Mucosa of gallbladder (tissue), 1 donor: ENCODE measurements around the gene FGF9. TPM values are rescaled to one million over a fixed set of nuclear protein-coding genes. Genes with fewer than 3 reads are reported as not detected.

Experiments
- DNase-seq: peaks from one replicate; pipeline ENCODE4 v3.0.0-alpha.2; 2020; ENCODE audit warnings: low spot score
- total RNA-seq: library from RNA; stranded (reverse); gene quantifications from one replicate; pipeline ENCODE4 v1.2.1, GENCODE V29; 2021
- donor health status: DM: no; HTN: no; CAD: no.

Gene FGF9
- total RNA-seq = 1.5 TPM

- peak; percentile 84 for DNase-seq
These were observed at the start of gene FGF9 for GRCh38 chr13:21670883-21671619. Gene FGF9 (plus strand): TSS chr13:21671073. CDS start chr13:21671913, 840 bp downstream.

GRCh38 chr13:21625366-21625765, 45.5 kb upstream of the FGF9 start:
- peak; percentile 31 for DNase-seq

- DNase-seq = no peak
These were observed 38.7 kb upstream of the FGF9 start for GRCh38 chr13:21632196-21632595.

GRCh38 chr13:21636656-21637055, 34.2 kb upstream of the FGF9 start:
- no peak for DNase-seq

GRCh38 chr13:21637296-21637695, 33.6 kb upstream of the FGF9 start:
- peak; percentile 78 for DNase-seq

- DNase-seq = peak; percentile 33
These were observed 32.3 kb upstream of the FGF9 start for GRCh38 chr13:21638319-21639282.

GRCh38 chr13:21639561-21639960, 31.3 kb upstream of the FGF9 start:
- DNase-seq = no peak

GRCh38 chr13:21641629-21642028, 29.2 kb upstream of the FGF9 start:
- DNase-seq = no peak

GRCh38 chr13:21657538-21657937, 13.3 kb upstream of the FGF9 start:
- DNase-seq = no peak

GRCh38 chr13:21659087-21659486, 11.8 kb upstream of the FGF9 start:
- DNase-seq = no peak

GRCh38 chr13:21661097-21661909, 9.6 kb upstream of the FGF9 start:
- no peak for DNase-seq

GRCh38 chr13:21663197-21663596, 7.7 kb upstream of the FGF9 start:
- DNase-seq = no peak

GRCh38 chr13:21668732-21669275, 2.1 kb upstream of the FGF9 start:
- DNase-seq = no peak

GRCh38 chr13:21670006-21670882, 629 bp upstream of the FGF9 start:
- DNase-seq = peak; percentile 62

GRCh38 chr13:21671620-21672286, 880 bp downstream of the FGF9 start:
- no peak for DNase-seq

- no peak for DNase-seq
These were observed 1.4 kb downstream of the FGF9 start for GRCh38 chr13:21672287-21672680.

- no peak for DNase-seq
These were observed 2.1 kb downstream of the FGF9 start for GRCh38 chr13:21672796-21673538.

GRCh38 chr13:21673539-21673788, 2.6 kb downstream of the FGF9 start:
- DNase-seq = no peak

GRCh38 chr13:21673789-21674489, 3.1 kb downstream of the FGF9 start:
- DNase-seq = peak; percentile 34
